ENCODE data around the gene INHBC. TPM values are rescaled to one million over a fixed set of nuclear protein-coding genes. Genes with fewer than 3 reads are reported as not detected.
A peak's percentile ranks its signal among the peaks of the same experiment; 100 is the strongest.
"Not testable (repeated sequence)": the region's sequence is repeated elsewhere in the genome, so short reads cannot be mapped to it uniquely, and the experiment has no call there.

The INHBC gene
- total and polyA plus RNA-seq, 3 donors from 2014 or later = 1.8 to 3.1 (median 2.1) TPM

DNA sequence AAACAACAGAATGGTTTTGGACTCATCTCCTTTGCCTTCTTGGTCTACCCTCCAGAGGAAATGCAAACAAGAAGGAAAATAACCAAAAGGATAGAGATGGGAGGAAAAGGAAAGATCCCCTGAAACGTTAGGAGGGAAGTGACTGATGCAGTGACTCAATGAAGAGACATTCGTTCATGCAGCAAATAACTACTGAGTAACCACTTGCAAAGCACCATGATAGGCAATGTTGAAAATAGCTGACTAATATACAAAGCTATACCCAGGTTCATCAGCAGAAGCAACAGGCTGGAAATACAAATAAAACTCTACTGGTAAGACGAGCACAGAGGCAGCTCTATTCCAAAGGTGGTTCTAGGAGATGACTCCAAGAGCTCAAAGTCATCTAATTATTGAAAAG is 45.6 kb upstream of the INHBC start:
- no peak for DNase-seq
- WGBS, 2 donors = 33 to 47% methylated on average over 3 of the region's 3 CpGs
- Histone ChIP-seq H3K4me3 (no peak overlapping the region), H3K27me3 (no peaks in the 10 kb centered on the region), H3K27ac (peak overlapping the region; percentile 57 to 67), H3K9me3 (no peaks in the 10 kb centered on the region), H3K36me3 (ENCODE audit: low read depth, missing control alignments) (no peaks in the 10 kb centered on the region), H3K4me1 (peaks cover 20% of the 10 kb centered on the region)
- TF ChIP-seq, protein P1, sequence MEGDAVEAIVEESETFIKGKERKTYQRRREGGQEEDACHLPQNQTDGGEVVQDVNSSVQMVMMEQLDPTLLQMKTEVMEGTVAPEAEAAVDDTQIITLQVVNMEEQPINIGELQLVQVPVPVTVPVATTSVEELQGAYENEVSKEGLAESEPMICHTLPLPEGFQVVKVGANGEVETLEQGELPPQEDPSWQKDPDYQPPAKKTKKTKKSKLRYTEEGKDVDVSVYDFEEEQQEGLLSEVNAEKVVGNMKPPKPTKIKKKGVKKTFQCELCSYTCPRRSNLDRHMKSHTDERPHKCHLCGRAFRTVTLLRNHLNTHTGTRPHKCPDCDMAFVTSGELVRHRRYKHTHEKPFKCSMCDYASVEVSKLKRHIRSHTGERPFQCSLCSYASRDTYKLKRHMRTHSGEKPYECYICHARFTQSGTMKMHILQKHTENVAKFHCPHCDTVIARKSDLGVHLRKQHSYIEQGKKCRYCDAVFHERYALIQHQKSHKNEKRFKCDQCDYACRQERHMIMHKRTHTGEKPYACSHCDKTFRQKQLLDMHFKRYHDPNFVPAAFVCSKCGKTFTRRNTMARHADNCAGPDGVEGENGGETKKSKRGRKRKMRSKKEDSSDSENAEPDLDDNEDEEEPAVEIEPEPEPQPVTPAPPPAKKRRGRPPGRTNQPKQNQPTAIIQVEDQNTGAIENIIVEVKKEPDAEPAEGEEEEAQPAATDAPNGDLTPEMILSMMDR (IDR thresholded peaks at IDR 0.05) = no peak
- no peak for TF ChIP-seq POLR2A (IDR thresholded peaks at IDR 0.05)
- intact Hi-C loops (cut with DNase I; ENCODE audit: low total_unique reads) = no loop called here

GRCh38 chr12:57390174-57390573 is 44.4 kb upstream of the INHBC start:
- no peaks in the 10 kb centered on the region for H3K27me3 ChIP-seq
- TF ChIP-seq, protein P1 (IDR thresholded peaks at IDR 0.05) = no peak
- intact Hi-C loops (cut with DNase I; ENCODE audit: low total_unique reads) = no loop called here
- peak overlapping the region; percentile 66 to 67 for H3K27ac ChIP-seq
- H3K36me3 ChIP-seq (ENCODE audit: low read depth, missing control alignments) = no peaks in the 10 kb centered on the region
- no peaks in the 10 kb centered on the region for H3K9me3 ChIP-seq
- no peak for DNase-seq
- no peak overlapping the region for H3K4me3 ChIP-seq
- peaks cover 20% of the 10 kb centered on the region for H3K4me1 ChIP-seq
- 74 to 76% methylated on average over 2 of the region's 2 CpGs for WGBS, 2 donors

DNA sequence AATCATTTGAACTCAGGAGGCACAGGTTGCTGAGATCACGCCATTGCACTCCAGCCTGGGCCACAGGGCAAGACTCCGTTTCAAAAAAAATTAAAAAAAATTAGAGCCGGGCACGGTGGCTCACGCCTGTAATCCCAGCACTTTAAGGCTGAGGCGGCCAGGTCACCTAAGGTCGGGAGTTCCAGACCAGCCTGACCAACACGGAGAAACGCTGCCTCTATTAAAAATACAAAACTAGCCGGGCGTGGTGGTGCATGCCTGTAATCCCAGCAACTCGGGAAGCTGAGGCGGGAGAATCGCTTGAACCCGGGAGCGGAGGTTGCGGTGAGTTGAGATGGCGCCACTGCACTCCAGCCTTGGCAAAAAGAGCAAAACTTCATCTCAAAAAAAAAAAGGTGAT is 39.5 kb upstream of the INHBC start:
- no peaks in the 10 kb centered on the region for H3K4me1 ChIP-seq
- no peaks in the 10 kb centered on the region for H3K9me3 ChIP-seq
- DNase-seq = no peak
- H3K27me3 ChIP-seq = no peaks in the 10 kb centered on the region
- H3K27ac ChIP-seq = no peak overlapping the region
- 97% methylated on average over 18 of the region's 18 CpGs for WGBS, 2 donors
- TF ChIP-seq POLR2A (IDR thresholded peaks at IDR 0.05) = no peak
- TF ChIP-seq, protein P1 (IDR thresholded peaks at IDR 0.05) = no peak
- intact Hi-C loops (cut with DNase I; ENCODE audit: low total_unique reads) = no loop called here
- H3K36me3 ChIP-seq (ENCODE audit: low read depth, missing control alignments) = no peaks in the 10 kb centered on the region
- H3K4me3 ChIP-seq = no peak overlapping the region

- Histone ChIP-seq H3K27me3 (no peaks in the 10 kb centered on the region), H3K9me3 (no peaks in the 10 kb centered on the region), H3K27ac (no peak overlapping the region), H3K36me3 (ENCODE audit: low read depth, missing control alignments) (no peaks in the 10 kb centered on the region), H3K4me3 (no peak overlapping the region), H3K4me1 (no peaks in the 10 kb centered on the region)
- no peak for TF ChIP-seq POLR2A (IDR thresholded peaks at IDR 0.05)
- TF ChIP-seq, protein P1 (IDR thresholded peaks at IDR 0.05) = no peak
- no peak for DNase-seq
- intact Hi-C loops (cut with DNase I; ENCODE audit: low total_unique reads) = no loop called here
- 87 to 89% methylated on average over 2 of the region's 2 CpGs for WGBS, 2 donors
Measured at GRCh38 chr12:57397441-57397840, 37.1 kb upstream of the INHBC start.

- H3K27ac ChIP-seq; H3K36me3 ChIP-seq (ENCODE audit: low read depth, missing control alignments); H3K27me3 ChIP-seq; H3K4me3 ChIP-seq; H3K4me1 ChIP-seq; H3K9me3 ChIP-seq; intact Hi-C loops (cut with DNase I; ENCODE audit: low total_unique reads); DNase-seq: not testable (repeated sequence)
- 94 to 95% methylated on average over 7 of the region's 7 CpGs for WGBS, 2 donors
Measured at GRCh38 chr12:57399718-57400463, 34.7 kb upstream of the INHBC start.

Data from testis (tissue), 3 donors.